Fibroblast of peridontal ligament (primary cell): ENCODE results near the gene TMEM106C.
A peak's percentile ranks its signal among the peaks of the same experiment; 100 is the strongest.

ENCODE experiments used
- DNase-seq: peaks from one replicate; pipeline ENCODE4 v3.0.0-alpha.2; 2010; ENCODE audit errors: extremely low read depth

Gene TMEM106C, protein sequence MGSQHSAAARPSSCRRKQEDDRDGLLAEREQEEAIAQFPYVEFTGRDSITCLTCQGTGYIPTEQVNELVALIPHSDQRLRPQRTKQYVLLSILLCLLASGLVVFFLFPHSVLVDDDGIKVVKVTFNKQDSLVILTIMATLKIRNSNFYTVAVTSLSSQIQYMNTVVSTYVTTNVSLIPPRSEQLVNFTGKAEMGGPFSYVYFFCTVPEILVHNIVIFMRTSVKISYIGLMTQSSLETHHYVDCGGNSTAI

DNA sequence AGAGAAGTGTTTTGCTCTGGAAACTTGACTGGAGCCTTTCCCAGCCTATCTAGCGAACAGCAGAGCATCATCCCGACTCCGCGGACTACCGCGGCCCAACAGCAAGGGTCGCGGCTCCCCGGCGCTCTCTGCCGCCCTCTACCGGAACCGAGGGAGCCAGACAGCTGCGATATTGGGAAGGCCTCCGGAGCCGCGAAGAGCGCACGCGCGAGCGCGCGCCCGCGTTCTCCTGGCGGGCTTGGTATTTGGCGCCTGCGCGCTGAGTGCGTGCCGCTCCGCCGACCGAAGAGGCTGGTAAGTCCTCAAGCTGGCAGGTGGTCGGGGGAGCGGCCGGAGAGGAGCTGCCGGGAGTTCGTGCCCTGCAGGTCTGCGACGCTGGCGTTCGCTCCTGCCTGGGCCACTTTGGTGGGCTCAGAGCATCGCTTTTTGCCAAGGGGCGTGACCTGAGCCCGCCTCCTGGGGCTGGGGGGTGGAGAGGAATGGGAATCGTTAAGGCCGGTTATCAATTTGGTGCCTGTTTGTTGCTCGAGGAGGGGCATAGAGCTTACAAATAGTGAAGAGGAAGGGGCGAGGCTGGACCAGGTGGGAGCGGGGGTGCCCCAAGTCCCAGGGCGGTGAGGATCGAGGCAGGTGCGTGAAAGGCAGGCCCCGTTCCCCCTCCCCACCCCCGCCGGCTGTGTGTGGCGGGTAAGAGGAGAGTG lies at the start of gene TMEM106C:
Gene TMEM106C, plus strand, starts transcription at position 257 of the 701 bp plus-strand sequence. CDS start 641 bp downstream, outside the sequence.
- DNase-seq, result peak; percentile 87

DNA sequence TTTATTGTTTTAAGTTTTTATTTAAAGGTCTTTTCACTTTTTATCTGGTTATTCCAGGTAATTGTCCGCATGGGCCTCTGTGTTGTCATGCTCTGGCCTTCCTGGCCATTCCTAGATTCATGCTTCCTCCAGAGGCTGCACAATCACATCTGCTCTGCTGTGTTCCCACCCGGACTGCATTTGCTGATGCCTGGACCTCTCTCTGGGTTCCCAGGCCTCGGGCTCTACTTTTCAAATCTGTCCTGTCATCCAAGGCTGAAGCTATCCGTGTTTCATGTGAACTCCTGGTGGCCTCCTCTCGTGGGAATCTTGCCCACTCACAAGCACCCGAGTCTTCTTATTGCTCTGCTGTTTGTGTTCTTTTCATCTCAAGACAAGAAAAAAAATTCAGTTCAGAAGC lies 42.5 kb upstream of the TMEM106C start:
- DNase-seq, result no peak

DNA sequence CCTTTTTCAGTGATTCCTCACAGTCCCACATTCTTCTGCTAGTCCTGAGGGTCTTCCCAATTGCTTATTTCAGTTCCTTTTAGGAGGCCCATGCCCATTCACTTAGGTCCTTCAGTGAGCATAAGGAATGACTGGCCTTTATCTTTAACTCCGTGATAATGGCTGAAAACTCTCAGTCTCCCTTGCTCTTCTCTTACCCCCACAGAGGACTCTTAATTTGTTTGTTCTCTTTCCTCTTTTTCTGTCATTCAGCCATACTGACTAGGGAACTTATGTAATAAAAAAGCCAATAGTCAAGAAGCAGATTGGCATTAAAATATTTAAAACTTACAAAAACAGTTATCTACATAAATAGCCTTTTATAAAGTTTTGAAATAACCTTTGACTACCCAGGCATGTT lies 41.5 kb upstream of the TMEM106C start:
- DNase-seq, result no peak

DNA sequence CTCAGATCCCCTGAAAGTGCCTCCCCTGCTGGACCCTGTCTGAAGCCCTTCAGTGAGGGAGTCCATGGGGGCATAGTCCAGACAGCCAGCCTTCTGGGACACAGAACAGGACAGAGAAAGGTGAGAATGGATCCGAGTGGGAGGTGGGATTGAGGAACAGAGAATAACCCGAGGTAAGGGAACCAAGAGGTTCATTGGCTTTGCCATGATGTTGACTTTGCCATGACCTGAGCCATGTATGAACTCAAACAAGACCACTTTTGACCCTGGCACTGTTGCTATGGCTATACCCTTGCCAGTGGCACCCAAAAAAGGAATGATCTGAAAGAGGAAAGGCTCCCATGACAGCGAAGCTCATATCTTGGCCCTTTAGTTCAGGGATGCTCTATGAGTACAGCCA lies 36.0 kb upstream of the TMEM106C start:
- DNase-seq, result no peak

DNA sequence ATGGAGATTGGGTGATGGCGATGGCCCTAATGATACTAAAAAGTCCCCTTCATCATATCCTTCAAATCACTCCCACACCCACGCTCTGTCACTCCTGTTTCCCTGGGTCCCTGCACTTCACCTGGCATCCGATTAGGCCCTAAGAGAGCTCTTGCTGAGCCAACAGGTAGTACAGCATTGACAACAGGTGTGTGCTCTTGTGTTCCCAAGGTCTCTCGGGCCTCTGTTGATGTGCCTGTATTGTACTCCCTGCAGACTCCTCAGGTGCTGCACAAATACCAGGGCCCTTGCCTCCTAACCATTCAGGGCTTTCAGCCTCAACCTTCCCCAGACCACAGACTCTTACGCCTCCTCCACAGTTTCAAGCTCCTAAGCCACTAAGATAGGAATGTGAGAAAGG lies 32.8 kb upstream of the TMEM106C start:
- DNase-seq, result no peak

DNA sequence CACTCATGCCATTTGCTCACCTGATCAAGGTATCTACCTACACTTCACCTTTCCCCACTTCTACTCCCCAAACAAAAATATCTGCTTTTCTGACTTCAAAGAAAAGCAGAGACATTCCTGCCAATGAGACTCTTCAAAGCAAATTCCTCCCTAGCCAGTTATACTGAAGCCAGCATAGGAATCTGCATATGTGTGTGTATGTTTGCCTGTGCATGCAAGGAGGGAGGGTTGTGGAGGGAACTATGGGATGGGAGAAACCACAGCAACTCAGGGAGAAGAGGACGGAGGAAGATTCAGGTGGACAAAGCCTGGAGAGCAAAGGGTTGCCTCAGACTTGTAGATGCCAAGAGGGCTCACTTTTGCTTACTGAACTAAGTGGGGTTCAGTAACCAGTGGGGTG lies 32.2 kb upstream of the TMEM106C start:
- DNase-seq, result no peak

DNA sequence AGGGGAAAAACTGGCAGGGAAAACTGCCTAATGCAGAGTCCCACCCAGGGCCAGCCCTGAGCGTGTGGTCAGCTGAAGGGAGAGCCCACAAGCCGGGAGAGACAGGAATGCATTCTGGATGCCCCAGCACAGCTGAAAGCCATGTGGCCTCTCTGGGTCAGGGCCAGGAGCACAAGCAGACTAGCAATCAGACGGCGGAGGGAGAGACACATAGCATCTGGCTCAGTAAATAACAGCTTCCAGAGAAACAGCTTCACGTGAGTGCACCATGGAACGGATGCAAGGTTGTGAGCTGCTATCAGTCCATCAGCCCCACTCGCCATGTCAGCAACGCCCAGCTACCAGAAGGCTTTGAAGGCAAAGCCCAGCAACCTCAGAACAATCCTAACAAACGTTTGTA lies 28.2 kb upstream of the TMEM106C start:
- peak; percentile 90 for DNase-seq

DNA sequence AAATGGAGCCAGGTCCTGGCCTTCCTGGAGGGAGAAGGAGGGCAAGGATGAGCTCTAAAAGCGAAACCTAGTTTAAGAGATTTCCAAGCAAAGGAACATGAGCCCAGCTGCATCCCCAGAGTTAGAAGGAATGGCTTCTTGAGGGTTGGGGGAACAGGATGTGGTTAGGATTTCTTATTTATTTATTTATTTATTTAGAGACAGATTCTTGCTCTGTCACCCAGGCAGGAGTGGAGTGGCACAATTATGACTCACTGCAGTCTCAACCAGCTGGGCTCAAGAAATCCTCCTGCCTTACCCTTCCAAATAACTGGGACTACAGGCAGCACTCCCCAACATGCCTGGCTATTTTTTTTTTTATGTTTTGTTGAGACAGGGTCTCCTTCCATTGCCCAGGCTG lies 25.3 kb upstream of the TMEM106C start:
- peak; percentile 26 for DNase-seq

DNA sequence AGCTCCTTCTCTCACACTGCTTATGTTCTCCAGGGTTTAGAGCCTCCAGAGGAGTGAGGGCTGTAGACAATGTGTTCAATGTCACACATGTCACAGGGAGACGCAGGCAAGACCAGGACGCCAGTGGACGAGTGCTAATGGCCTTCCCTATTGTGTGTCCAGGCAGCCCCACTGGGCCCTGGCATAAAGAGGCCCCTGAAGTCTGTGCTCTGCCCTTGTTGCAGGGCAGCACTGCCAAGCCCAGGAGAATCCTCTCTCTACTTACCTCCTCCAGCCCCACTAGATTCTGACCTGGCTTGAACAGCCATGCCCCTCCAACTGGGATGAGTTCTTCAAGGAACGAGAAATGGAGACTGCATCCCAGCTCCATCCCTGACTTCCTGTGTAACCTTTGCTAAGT lies 24.8 kb upstream of the TMEM106C start:
- no peak for DNase-seq

DNA sequence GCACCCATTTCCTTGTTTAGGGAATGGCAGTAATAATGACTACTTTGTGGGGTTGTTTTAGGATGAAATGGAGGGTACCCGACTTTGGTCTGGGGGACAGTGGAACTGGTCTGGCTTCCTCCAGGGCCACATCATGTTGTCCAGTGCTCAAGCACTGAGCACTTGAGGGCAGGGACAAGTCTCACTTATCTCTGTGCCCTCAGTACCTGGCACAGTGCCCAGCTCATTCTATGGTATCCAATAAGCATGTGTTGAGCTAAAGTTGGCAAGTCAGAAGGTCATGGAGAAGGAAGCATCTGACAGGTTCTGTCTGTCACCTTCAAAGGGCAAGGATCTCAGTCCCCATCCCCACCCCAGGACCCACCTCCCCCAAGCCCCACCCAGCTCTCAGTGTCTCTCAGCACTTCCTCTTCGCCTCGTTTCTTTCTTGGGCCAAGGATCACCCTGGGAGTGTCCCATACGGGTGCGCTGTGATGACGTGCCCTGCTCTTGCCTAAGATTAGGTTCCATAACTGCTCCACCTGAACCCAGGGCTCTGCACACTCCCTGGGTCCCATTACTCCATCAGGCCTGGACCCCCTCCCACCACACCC lies 24.3 kb upstream of the TMEM106C start:
- DNase-seq, result no peak

DNA sequence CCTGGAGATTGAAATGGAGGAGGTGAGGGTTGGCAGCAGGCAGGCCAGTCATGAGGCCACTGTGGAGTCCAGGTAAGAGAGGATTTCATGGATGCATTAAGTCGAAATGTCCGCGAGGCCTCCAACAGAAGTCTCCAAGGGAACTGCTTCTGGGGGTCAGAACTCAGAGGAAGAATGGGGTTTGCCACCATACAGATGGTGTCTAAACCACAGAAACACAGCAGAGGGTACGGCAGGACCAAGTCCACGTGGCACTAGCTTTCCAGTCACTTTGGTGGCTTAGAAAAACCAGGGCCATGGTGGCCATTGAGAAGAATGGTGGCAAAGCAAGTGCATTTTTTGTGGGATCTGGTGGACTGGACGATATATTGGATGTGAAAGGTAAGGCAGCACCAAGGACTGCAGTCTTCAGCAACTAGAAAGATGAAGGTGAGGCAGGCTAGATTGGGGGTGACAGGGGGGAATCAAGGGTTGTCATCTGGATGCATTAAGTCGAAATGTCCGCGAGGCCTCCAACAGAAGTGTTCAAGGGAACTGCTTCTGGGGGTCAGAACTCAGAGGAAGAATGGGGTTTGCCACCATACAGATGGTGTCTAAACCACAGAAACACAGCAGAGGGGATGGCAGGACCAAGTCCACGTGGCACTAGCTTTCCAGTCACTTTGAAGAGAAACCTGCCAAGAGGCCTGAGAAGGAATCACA lies 22.5 kb upstream of the TMEM106C start:
- no peak for DNase-seq

DNA sequence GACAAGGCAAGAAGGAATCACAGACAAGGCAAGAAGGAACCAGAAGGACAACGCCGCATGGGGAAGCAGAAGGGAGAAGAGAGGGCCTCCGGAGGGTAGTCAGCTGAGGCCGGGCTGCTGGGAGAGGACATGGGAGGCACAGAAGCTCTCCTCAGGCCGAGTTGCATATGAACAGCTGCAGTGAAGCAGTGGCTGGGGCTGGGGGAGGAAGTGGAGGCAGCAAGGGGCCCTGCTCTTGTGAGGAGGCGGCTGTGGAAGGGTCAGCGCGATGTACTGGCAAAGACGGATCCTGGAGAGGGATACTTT lies 22.0 kb upstream of the TMEM106C start:
- no peak for DNase-seq

DNA sequence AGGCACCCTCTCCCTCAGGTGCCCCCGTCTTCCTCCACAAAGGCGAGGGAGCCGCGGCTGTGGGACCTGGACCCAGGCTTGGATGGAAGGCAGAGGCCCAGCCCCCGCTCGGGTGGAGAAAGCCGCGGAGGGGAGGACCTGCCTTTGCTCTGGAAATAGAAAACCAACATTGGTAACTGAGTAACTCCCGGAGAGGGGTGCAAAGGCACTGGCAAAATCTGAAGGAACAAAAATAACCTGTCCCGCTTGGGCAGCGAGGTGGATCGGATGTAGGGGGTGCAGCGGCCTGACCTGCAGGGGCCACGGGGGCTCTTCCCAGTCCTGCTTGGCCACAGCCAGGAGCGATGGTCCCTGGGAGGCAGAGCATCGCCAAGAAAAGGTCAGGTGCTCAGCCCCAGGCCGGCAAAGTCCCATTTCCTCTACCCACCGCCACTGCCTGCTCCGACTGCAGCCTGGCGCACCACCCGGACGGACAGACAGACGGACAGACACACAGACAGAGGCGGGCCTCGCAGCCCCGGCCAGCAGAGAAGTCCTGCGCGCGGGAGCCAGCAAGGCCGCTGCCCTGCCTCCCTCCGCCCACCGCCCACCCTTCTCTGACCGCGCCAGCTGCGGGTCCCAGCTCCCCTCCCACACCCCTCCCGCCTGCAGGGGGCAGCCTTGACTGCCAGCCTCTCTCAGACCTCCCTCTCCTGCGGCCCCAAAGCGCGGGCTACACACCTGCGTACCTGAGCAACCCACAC lies 21.4 kb upstream of the TMEM106C start:
- DNase-seq, result no peak

DNA sequence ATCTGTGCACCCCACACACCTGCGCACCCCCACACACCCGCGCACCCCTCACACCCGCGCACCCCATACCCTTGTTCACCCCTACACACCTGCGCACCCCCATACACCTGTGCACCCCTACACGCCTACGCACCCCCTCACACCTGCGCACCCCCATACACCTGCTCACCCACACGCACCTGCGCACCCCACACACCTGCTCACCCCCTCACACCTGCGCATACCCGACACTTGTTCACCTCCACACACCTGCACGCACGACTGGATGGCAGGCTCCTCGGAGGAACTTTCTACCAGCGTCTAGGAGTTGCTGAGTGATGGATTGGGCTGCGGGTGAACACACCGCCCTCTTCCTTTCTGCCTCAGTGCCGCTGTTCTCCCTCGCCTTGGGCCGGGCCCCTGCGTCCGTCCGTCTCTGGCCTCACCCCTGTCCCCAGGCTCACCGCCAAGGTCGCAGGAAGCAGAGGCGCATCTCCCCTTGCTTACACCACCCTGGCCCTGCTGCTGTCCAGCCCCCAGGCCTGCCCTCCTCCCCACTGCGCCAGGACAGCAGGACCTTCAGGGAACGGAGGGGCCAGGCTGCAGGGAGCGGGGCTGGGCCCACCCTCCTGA lies 20.7 kb upstream of the TMEM106C start:
- DNase-seq, result no peak

DNA sequence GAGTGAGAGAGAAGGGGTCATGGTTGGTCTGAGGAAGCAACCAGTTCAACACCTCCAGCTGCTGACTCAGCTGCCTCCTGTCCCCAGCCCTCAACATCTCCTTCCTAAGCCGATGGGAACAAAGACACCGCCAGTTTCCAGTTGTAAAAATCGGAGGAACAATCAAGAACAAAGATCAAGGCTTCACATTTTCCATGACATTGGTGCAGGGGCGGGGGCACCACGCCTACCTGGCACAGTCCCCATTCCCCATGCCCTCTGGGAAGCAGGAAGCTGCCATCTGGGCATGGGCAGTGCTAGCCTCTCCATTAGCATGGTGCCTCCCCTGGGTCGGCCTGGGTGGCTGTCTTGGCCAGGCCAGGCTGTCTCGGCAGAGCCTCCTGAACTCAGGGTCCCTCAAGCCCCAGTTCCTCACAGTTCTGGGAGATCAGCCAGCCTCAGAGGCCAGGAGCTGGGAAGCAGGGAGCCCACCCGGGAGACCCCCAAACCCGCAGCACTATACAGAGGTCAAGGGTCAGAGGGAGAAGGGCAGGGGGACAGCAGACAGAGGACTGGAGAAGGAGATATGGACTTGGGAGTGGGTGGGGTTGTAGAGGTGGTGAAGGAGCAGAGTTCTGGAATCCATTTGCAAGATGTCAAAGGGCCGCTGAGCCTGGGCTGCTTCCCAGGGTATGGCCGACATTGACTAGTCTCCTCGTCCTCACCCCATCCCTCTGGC lies 19.6 kb upstream of the TMEM106C start:
- DNase-seq, result no peak

DNA sequence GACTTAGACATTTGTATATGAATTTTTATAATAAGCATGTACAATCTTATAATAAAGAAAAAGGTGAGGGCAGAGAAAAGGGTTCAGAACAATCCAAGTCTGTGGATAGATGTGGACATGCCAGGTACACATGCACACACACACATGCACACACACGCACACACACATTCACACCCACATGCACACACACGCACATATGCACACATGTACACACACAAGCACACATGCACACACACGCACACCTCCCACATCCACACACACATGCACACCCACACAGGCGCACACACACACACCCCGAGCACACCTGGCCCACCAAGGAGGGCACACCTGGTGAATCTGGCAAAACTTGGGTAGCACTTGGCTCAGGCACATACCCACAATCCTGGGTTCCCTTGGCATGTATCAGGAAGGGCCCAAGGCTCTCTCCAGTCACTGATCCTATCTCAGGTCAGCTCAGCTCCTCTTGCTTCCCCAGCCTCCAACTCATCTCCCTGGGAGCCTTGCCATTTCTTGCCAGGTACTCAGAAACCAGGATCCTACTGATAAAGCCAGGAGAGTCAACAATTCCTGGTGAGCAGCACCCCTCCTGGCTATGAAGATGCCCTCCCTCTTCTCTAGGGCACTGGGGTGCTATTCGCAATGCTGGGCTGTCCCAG lies 18.6 kb upstream of the TMEM106C start:
- no peak for DNase-seq

DNA sequence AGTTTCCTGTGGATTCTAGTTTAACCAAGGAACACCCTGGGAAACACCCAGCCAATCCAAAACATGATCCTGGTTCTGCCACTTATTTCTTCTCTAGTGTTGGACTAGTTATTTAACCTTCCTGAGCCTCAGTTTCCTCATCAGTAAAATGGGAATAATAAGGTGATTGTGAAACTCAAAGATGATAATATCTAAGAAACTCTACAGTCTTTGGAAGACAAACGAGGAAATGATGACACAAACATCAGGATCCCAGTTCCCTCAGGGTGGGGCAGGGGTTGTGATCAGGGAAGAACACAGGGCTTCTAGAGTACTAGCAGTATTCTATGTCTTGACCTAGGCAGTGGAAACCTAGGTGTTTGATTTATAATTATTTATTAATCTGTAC lies 18.1 kb upstream of the TMEM106C start:
- DNase-seq, result no peak

DNA sequence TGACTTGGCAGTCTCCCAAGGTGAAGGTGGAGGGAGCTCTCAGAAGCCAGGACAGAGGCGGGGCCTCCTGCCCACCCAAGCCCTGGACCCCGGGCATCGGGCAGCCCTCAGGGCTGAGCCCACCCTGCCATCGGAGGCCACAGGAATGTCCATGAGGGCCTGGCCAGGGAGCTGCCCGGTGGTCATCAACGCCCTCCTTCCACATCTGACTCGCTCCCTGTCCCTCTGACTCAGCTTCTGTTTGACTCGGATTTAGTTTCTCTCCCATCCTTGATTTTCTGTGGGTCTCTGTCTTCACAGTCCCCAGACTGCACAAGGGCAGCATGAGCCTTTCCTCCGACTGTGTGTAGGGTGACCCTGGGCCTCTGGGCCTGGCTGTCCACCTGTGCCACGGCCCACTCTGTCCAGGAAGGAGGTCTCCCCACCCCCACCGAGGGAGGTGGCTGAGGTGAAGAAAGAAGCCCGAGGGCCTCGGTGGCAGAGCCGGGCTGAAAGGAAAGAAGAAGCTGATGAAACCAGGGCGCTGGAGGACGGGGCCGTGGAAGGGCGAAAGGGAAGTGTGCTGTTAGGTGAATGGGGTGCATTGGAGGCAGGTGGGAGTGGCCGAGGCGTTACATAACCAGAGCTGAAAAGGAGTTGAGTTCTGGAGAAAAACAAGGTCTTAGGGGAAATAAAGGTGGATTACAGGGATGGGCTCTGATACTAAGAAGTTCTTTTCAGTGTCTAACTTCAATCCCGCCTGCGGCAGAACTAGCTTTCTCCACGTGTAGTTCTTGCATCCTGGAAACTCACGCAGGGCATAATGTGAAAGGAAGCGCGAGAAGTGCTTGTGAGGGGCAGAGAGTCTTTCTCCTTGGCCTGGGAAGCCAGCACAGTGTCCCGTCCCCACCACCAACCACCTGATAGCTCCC lies 16.7 kb upstream of the TMEM106C start:
- no peak for DNase-seq

DNA sequence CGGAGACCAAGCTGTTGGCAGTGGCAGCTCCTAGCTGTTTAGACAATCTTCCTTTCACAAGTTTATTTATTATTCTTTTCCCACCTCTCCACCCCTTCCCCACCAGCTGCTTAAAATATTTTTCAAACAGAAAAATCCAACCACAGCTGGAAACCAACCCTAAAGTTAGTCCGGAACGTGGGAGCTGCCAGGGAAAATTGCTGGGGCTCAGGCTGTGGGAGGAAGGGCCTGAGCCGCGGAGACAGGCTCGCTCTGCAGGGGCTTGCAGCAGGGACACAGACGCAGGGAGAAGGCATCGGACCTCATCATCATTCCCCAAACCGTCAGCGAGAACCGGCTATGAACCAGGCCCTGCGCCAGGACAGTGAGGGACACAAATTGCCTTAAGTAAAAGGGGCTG lies 16.1 kb upstream of the TMEM106C start:
- peak; percentile 24 for DNase-seq
